Endothelial cell of umbilical vein (primary cell): ENCODE results near the gene HADH. TPM values are rescaled to one million over a fixed set of nuclear protein-coding genes. Genes with fewer than 3 reads are reported as not detected.

Experiments
- BruUV-seq: library from RNA; stranded (reverse); fragments of 400-500 nt; replicated peaks from 2 replicates; lab custom pipeline; 2021; lab: Mats Ljungman, UMichigan
- CTCF ChIA-PET: fragments of 300-600, 350-600 bp; sonication (Branson Sonifier 250); formaldehyde crosslinking; loops from one replicate; lab custom pipeline; 2021; ENCODE audit warnings: antibody characterized with exemption, inconsistent platforms; lab: Charles Lee
- POLR2A ChIA-PET: fragments of 300-600, 350-600 bp; sonication (Branson Sonifier 250); formaldehyde crosslinking; loops from one replicate; lab custom pipeline; 2021; ENCODE audit warnings: antibody characterized with exemption, inconsistent platforms; lab: Charles Lee
- DNase-seq: peaks from one replicate; pipeline ENCODE4 v3.0.0-alpha.2; 2011; ENCODE audit warnings: low read depth, low spot score
- FAIRE-seq: peaks from 2 replicates; lab custom pipeline; 2011; peaks lifted over from hg19 to GRCh38; lab: Jason Lieb, UNC
- H2AFZ ChIP-seq: 2 replicates; pipeline ENCODE4 v1.6.0; 2012; ENCODE audit warnings: low read depth, low read length, control low read depth, inconsistent platforms
- H3K27ac ChIP-seq: 2 replicates; pipeline ENCODE4 v1.5.1; 2011; ENCODE audit warnings: low read depth, mild to moderate bottlenecking, control low read depth, low read length, moderate library complexity; ENCODE audit not compliant: insufficient read depth
- H3K27me3 ChIP-seq, 2 experiments: 2 replicates each; pipeline versions ENCODE4 v1.6.0 to v1.6.1; 2011; ENCODE audit warnings: low read length in 2 of 2, mixed read lengths in 1 of 2; ENCODE audit not compliant: control insufficient read depth in 2 of 2, insufficient read depth in 2 of 2
- H3K36me3 ChIP-seq, 2 experiments: 2 replicates in 1 of 2; 3 replicates in 1 of 2; pipeline ENCODE4 v1.5.1; 2011; ENCODE audit warnings: low read length in 2 of 2, mild to moderate bottlenecking in 1 of 2, moderate library complexity in 1 of 2; ENCODE audit not compliant: control insufficient read depth in 2 of 2, insufficient read depth in 2 of 2; ENCODE audit errors: extremely low read depth in 1 of 2
- H3K4me1 ChIP-seq: 3 replicates; pipeline ENCODE4 v1.5.1; 2011; ENCODE audit warnings: mild to moderate bottlenecking, low read length; ENCODE audit not compliant: control insufficient read depth, insufficient read depth; ENCODE audit errors: extremely low read depth
- H3K4me2 ChIP-seq: 2 replicates; pipeline ENCODE4 v1.6.1; 2011; ENCODE audit warnings: low read length, control low read depth, mixed read lengths; ENCODE audit not compliant: insufficient read depth
- H3K4me3 ChIP-seq, 3 experiments: fragments of 200-600 bp in 1 of 3; sonication (generic), shearing (Covaris generic) in 1 of 3; replicated peaks in 1 of 3; 2 replicates each; pipeline ENCODE4 v1.5.1; 2011 to 2016; ENCODE audit warnings: control low read depth in 3 of 3, low read length in 3 of 3, mild to moderate bottlenecking in 2 of 3, inconsistent platforms in 1 of 3, low read depth in 1 of 3, moderate library complexity in 1 of 3; ENCODE audit not compliant: insufficient read depth in 1 of 3
- H3K79me2 ChIP-seq: 2 replicates; pipeline ENCODE4 v1.6.0; 2012; ENCODE audit warnings: low read length, inconsistent platforms; ENCODE audit not compliant: control insufficient read depth, insufficient read depth
- H3K9ac ChIP-seq: replicated peaks from 2 replicates; pipeline ENCODE3; 2011; ENCODE audit warnings: low read length, control low read depth; ENCODE audit not compliant: insufficient read depth; ENCODE audit errors: extremely low read depth
- H3K9me1 ChIP-seq: replicated peaks from 3 replicates; pipeline ENCODE4 v1.6.0; 2011; ENCODE audit warnings: mild to moderate bottlenecking, low read length; ENCODE audit not compliant: control insufficient read depth, insufficient read depth; ENCODE audit errors: extremely low read depth
- H3K9me3 ChIP-seq: replicated peaks from 2 replicates; pipeline ENCODE4 v1.5.1; 2012; ENCODE audit warnings: low read length, inconsistent platforms; ENCODE audit not compliant: control insufficient read depth, insufficient read depth
- H4K20me1 ChIP-seq: replicated peaks from 2 replicates; pipeline ENCODE3; 2011; ENCODE audit warnings: mild to moderate bottlenecking, low read length; ENCODE audit not compliant: control insufficient read depth, insufficient read depth; ENCODE audit errors: extremely low read depth
- EZH2 ChIP-seq: IDR thresholded peaks from 2 replicates; pipeline ENCODE4 v1.6.1; 2012; ENCODE audit warnings: borderline replicate concordance, low read depth, mild to moderate bottlenecking, moderate library complexity, low read length, inconsistent platforms; ENCODE audit not compliant: severe bottlenecking
- FOS ChIP-seq: IDR thresholded peaks from 2 replicates; pipeline ENCODE4 v1.6.1; 2011; ENCODE audit warnings: mild to moderate bottlenecking, low read length, moderate library complexity, borderline replicate concordance; ENCODE audit not compliant: insufficient read depth
- GATA2 ChIP-seq: IDR thresholded peaks from 2 replicates; pipeline ENCODE4 v1.7.0; 2011; ENCODE audit warnings: low read depth, mild to moderate bottlenecking, moderate library complexity, mixed read lengths, low read length; ENCODE audit not compliant: insufficient read length, insufficient read depth
- JUN ChIP-seq: IDR thresholded peaks from 2 replicates; pipeline ENCODE4 v1.6.1; 2011; ENCODE audit warnings: borderline replicate concordance, low read depth; ENCODE audit not compliant: insufficient read length, insufficient read depth
- MYC ChIP-seq: IDR thresholded peaks from one replicate; pipeline ENCODE4 v1.6.1; 2011; ENCODE audit warnings: mild to moderate bottlenecking, low read depth, low read length
- POLR2A ChIP-seq: IDR thresholded peaks from 2 replicates; pipeline ENCODE4 v1.6.1; 2012; ENCODE audit warnings: low read depth, mild to moderate bottlenecking, control low read depth, low read length
- POLR2AphosphoS5 ChIP-seq: IDR thresholded peaks from 2 replicates; pipeline ENCODE4 v1.6.1; 2012; ENCODE audit warnings: low read depth, mild to moderate bottlenecking, control low read depth, low read length, moderate library complexity; ENCODE audit not compliant: insufficient read depth
- dilution Hi-C: fragments of 300-500 bp; cut with MboI; formaldehyde crosslinking; loops from one replicate; pipeline ENCODE4 v1.15.0; 2019; ENCODE audit warnings: low sequenced_read_pairs; ENCODE audit not compliant: extremely low pct_ligation_motif_present
- intact Hi-C: fragments of 100-400 bp; cut with micrococcal nuclease; formaldehyde crosslinking; loops from one replicate; pipeline ENCODE4 v1.10.0; 2022
- polyA plus RNA-seq, 4 experiments: library from polyadenylated mRNA; depleted of rRNA in 3 of 4; stranded (reverse) in 3 of 4; unstranded in 1 of 4; fragments of >200 nt; gene quantifications; 2 replicates each; pipeline versions ENCODE4 v1.2.1 to v1.2.3, GENCODE V29; 2011 to 2012; ENCODE audit warnings: missing spikeins in 1 of 4
- total RNA-seq: library from RNA; stranded (reverse); gene quantifications from 2 replicates; pipeline ENCODE4 v1.2.3, GENCODE V29; 2021
- TF ChIP-seq, protein P1 (sequence below): IDR thresholded peaks from 2 replicates; pipeline ENCODE4 v1.6.1; 2011; ENCODE audit not compliant: insufficient read depth, insufficient read length
- TF ChIP-seq, protein P2 (sequence below), 2 donors: IDR thresholded peaks; 1 replicate in 1 of 2; 2 replicates in 1 of 2; pipeline ENCODE4 v1.5.1; 2011; ENCODE audit warnings: low read length in 2 of 2, mild to moderate bottlenecking in 2 of 2, moderate library complexity in 2 of 2, control low read depth in 1 of 2, inconsistent platforms in 1 of 2, low read depth in 1 of 2; ENCODE audit not compliant: insufficient read depth in 1 of 2; ENCODE audit errors: extremely low read depth in 1 of 2

HADH gene
- total and polyA plus RNA-seq, 2 donors (not counting 3 experiments of a cell fraction or from before 2014, with no cell fraction given): 19.2 to 20.3 TPM

DNA sequence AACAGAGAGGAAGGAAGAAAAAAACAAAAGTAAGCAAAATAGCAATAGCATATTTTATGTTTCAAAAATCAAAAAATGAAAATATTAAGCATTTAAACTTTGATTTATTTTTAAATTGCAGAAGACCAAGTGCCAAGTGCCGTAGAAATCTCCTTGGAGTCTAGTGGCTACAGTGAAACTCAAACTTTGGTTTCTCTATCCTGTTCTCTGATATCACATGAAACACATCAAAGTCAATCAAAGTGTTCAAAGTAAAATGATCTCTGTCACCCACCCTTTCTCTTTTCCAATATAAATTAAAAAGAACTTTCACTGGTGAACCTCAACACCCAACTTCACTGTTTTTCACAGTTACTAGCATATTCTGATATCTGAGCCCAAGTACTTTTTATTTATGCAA is 81.1 kb downstream of the HADH start:
- TF ChIP-seq, protein P1, sequence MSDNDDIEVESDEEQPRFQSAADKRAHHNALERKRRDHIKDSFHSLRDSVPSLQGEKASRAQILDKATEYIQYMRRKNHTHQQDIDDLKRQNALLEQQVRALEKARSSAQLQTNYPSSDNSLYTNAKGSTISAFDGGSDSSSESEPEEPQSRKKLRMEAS: no peak
- TF ChIP-seq, protein P2, sequence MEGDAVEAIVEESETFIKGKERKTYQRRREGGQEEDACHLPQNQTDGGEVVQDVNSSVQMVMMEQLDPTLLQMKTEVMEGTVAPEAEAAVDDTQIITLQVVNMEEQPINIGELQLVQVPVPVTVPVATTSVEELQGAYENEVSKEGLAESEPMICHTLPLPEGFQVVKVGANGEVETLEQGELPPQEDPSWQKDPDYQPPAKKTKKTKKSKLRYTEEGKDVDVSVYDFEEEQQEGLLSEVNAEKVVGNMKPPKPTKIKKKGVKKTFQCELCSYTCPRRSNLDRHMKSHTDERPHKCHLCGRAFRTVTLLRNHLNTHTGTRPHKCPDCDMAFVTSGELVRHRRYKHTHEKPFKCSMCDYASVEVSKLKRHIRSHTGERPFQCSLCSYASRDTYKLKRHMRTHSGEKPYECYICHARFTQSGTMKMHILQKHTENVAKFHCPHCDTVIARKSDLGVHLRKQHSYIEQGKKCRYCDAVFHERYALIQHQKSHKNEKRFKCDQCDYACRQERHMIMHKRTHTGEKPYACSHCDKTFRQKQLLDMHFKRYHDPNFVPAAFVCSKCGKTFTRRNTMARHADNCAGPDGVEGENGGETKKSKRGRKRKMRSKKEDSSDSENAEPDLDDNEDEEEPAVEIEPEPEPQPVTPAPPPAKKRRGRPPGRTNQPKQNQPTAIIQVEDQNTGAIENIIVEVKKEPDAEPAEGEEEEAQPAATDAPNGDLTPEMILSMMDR (IDR thresholded peaks at IDR 0.05; ENCODE audit: extremely low read depth in 1 of 2, insufficient read depth in 1 of 2, low read depth in 1 of 2, low read length in 2 of 2): no peak
- TF ChIP-seq EZH2: no peak
- H3K9me1 ChIP-seq: no peaks in the 10 kb centered on the region
- no peak overlapping the region for H3K27ac ChIP-seq
- H3K4me2 ChIP-seq: no peak overlapping the region
- ChIA-PET CTCF (no interaction called here), POLR2A (no interaction called here)
- no peaks in the 10 kb centered on the region for H3K9me3 ChIP-seq
- FAIRE-seq (no peak), DNase-seq (no peak)
- no peaks in the 10 kb centered on the region for H3K4me1 ChIP-seq
- no peak overlapping the region for H3K4me3 ChIP-seq
- intact Hi-C loops (no loop called here), dilution Hi-C loops (no loop called here)
- no peaks in the 10 kb centered on the region for H3K79me2 ChIP-seq
- no peaks in the 10 kb centered on the region for H3K36me3 ChIP-seq
- BruUV-seq: no TSS peak
- H3K27me3 ChIP-seq: no peaks in the 10 kb centered on the region
- H4K20me1 ChIP-seq: no peaks in the 10 kb centered on the region
- H2AFZ ChIP-seq: no peak overlapping the region
- H3K9ac ChIP-seq: no peak overlapping the region

DNA sequence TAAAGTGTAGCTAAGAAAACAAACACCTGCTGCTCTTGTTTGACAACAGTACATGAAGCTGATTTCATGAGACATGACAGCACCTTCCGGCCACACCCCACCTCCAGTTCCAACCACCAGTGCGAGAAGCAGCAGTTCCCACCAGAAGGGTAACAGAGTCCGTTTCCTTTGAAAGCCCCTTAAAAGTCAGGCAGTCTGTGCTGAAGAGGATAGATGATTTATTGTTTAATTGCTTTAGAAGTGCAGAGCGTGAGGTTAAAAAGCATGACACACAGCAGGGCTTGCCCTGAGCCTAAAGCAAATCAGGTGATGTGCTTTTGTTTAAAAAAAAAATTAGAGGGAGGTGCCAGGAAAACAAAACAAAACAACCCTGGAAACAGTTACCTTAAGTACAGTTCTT is 82.6 kb downstream of the HADH start:
- Histone ChIP-seq H3K9ac (no peak overlapping the region), H3K27ac (no peak overlapping the region), H2AFZ (no peak overlapping the region), H3K9me1 (no peaks in the 10 kb centered on the region), H3K9me3 (no peaks in the 10 kb centered on the region), H3K4me1 (no peaks in the 10 kb centered on the region), H3K79me2 (no peaks in the 10 kb centered on the region), H4K20me1 (no peaks in the 10 kb centered on the region), H3K36me3 (no peaks in the 10 kb centered on the region), H3K4me3 (no peak overlapping the region), H3K4me2 (no peak overlapping the region), H3K27me3 (no peaks in the 10 kb centered on the region)
- FAIRE-seq (no peak), DNase-seq (no peak)
- CTCF ChIA-PET: no interaction called here
- POLR2A ChIA-PET: no interaction called here
- dilution Hi-C loops (no loop called here), intact Hi-C loops (no loop called here)
- no TSS peak for BruUV-seq
- TF ChIP-seq EZH2: no peak
- TF ChIP-seq GATA2: no peak
- no peak for TF ChIP-seq MYC
- no peak for TF ChIP-seq POLR2A
- no peak for TF ChIP-seq POLR2AphosphoS5
- TF ChIP-seq, protein P2 (IDR thresholded peaks at IDR 0.05; ENCODE audit: extremely low read depth in 1 of 2, insufficient read depth in 1 of 2, low read depth in 1 of 2, low read length in 2 of 2): no peak
- TF ChIP-seq JUN: no peak
- TF ChIP-seq FOS: no peak
- TF ChIP-seq, protein P1: no peak
